NCI-H1092 treated with DMSO at 0.1 percent for 48 hours (cell line): Measurements from ENCODE around the gene SSH3.

Source experiments
- DNase-seq: peaks from one replicate; lab custom pipeline; 2025; lab: John Stamatoyannopoulos, UW

Gene SSH3

DNA sequence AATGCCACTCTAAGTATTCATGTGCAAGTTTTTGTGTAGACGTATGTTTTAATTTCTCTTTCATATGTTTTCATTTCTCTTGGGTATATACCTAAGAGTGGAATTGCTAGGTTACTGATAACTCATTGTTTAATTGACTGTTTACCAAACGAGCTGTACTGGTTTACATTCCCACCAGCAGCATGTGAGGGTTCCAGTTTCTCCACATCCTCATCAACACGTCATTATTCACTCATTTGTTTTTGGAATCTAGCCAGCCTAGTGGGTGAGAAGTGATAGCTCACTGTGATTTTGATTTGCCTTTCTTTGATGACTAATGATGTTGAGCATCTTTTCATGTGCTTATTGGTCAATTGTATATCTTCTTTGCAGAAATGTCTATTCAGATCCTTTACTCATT, 10.2 kb upstream of the SSH3 start:
- no peak for DNase-seq

DNA sequence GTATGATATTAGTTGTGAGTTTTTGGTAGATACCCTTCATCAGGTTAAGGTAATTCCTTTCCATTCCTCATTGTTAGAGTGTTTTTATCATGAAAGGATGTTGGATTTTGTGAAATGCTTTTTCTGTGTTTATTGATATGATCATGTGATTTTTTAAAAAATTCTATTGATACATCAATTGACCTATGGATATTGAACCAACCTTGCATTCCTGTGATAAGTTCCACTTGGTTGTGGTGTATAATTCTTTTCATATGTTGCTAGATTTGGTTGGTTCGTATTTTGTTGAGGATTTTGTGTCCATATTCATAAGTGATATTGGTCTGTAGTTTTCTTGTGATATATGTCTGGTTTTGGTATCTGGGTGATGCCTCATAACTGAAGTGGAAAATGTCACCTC, 7.5 kb upstream of the SSH3 start:
- no peak for DNase-seq

DNA sequence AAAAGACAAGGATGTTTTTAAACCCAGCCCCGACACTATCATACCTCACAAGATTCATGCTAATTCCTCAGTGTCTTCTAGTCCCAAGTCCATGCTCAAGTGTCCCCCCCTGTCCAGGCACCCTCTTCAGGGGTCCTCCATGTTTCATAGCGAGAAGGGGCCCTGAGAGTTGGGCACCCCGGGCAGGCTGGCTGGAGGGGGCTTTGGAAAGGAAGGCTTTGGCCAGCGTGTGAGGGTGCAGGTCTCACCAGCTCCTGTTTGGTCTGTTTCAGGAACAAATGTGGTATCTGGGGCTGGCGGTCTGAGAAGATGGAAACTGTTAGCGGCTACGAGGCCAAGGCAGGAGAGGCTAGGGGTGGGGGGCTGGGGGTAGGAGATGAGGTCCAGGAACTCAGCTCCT, 4.5 kb upstream of the SSH3 start:
- DNase-seq: no peak

DNA sequence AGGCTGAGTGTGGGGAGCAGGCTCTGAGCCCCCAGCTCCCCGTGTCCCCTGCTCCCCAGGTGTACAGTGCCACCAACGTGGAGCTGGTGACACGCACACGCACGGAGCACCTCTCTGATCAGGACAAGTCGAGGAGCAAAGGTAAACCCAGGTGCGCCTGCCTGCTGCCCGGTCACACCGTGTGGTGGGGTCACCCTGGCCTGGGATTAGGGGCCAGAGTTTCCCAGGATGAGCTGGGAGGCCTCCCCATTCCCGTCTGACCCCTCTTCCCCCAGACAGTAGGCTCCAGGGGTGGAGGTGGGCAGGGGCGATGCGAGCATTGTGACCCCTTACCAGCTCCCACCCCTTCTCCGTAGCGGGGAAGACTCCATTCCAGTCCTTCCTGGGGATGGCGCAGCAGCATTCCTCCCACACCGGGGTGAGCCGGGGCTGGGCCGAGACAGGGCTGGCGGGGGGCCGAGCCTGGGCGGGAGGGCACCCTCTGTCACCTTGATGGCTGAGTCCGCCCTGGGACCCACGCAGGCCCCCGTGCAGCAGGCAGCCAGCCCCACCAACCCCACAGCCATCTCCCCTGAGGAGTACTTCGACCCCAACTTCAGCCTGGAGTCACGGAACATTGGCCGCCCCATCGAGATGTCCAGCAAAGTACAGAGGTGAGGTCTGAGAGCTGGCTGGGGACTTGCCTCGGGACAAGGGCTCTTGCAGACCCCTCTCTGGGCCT, 3.7 kb upstream of the SSH3 start:
- no peak for DNase-seq

DNA sequence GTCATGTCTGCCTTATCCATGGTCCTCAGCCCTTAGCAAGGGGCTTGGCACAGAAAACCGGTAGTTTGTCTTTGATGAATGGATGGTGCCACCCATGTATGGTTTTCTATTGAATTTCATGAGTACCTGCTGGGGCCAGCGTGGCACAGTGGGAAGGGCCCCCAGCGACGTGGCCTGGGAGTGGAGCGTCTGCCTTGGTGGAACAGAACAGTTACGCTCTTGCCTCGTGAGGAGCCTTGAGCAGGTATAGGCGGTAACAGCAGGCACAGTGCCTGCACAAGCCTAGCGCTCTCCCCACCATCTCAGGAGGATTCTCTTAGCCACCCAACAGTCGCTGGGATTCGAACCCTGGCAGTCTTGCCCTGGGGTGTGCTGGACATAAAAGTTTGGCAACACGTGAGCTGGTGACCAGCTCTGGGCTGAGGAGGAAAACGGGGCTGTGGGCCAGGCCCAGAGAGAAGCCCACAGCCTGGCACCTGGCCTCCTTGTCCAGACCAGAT, 3.0 kb upstream of the SSH3 start:
- DNase-seq: no peak

DNA sequence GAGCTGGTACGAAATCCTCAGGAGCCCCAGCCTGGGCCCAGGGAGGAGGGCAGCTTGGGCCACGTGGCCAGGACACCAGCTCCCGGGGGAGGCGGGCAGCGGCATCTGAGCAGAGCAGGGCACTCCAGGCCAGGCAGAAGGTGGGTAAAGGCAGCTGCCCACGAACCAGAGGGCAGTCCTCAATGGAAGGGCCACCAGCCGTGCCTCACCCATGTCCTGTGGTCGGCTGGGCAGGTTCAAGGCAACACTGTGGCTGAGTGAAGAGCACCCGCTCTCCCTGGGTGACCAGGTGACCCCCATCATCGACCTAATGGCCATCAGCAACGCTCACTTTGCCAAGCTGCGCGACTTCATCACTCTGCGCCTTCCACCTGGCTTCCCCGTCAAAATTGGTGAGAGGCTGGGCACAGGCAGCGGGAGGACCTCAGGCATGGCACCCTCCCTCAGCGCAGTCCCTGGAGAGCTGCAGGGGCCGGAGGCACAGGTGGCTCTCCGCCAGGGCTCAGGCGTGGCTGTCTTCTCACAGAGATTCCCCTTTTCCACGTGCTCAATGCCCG, 2.5 kb upstream of the SSH3 start:
- no peak for DNase-seq

DNA sequence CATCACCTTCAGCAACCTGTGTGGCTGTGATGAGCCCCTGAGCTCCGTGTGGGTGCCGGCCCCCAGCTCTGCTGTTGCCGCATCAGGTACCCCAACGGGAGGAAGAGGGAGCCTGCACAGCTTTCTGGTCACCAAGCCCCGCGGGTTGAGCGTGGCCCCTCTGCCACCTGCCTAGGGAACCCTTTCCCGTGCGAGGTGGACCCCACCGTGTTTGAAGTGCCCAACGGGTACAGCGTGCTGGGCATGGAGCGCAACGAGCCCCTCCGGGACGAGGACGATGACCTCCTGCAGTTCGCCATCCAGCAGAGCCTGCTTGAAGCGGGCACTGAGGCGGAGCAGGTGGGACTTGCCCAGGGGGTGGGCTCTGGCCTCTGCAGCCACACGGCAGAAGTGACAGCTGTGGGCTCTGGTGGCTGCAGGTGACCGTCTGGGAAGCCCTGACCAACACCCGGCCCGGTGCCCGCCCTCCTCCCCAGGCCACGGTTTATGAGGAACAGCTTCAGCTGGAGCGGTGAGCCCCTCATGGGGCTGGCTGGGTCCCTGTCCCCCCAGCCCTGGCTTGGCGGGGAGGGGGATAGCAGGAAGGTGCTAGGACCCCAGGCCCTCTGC, 1.9 kb upstream of the SSH3 start:
- DNase-seq: no peak

DNA sequence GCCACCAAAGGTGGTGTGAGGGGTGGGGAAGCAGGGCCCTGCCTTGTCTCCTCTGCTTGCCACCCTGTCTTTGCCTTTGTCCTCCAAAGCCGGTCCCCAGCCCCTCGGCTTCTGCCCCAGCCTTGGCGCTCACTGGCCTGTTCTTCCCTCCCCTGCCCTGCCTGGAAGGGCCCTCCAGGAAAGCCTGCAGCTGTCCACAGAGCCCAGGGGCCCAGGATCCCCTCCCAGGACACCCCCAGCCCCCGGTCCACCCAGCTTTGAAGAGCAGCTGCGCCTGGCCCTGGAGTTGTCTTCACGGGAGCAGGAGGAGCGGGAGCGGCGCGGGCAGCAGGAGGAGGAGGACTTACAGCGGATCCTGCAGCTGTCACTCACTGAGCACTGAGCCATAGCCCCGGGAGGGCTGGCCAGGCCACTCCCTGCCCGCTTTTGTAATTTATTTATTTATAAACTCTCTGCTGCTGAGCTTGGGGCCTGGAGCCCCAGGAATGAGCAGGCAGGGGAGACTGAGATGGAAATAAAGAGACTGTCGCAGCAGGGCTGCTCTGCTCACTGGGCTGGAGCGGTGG, 1.3 kb upstream of the SSH3 start:
- DNase-seq: no peak

DNA sequence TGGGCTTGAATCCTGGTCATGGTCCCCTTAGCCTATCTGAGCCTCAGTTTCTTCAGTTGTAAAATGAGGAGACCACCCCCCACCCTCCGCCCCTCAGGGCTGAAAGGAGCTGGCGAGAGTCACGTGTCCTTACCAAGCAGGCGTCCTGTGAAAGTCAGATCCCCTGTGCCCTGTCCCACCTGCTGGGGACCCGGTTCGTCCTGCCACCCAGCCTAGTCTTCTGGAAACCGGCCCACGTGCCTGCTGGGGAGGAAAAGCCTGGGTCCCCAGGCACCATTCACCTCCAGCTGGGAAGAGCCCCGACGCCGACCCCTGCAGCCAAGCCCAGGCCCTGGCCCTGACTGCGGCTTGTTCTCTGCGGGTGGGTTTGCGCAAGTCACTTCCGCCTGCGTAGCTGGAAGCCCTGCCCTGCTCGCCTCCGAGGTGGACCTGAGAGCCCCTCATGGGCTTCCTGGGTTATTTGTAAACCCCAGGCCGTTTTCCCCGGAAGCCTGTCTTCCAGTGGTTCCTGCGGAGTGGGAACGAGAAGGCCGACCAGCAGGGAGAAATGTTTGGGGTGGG, 679 bp upstream of the SSH3 start:
- DNase-seq: no peak

DNA sequence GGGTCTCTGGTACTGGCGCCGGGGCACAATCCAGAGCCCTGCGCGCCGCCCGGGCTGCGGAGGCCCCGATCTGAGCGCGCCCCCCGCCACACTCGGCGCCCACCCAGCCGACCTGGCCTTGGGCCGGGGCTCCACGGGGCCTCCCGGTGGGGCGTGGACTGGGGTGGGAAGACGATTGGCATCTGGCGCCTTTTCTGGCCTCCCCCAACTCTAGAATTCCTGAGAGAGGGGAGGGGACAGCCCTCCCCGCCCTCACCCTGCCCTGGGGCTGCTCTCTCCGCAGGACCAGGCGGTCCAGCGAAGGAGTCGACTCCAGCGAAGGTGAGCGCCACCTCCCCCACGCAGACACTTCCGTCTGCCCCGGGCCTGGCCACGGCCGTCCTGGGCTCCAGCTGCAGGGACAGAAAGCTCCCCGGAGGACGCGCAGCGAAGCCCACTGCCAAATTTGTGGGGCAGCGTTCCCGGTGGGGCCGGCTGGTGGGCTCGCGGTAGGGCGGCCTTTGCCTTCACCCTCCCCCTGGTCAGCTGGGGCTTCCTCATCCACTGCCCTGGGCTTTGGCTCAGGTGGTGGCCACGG, 593 bp downstream of the SSH3 start:
- no peak for DNase-seq

DNA sequence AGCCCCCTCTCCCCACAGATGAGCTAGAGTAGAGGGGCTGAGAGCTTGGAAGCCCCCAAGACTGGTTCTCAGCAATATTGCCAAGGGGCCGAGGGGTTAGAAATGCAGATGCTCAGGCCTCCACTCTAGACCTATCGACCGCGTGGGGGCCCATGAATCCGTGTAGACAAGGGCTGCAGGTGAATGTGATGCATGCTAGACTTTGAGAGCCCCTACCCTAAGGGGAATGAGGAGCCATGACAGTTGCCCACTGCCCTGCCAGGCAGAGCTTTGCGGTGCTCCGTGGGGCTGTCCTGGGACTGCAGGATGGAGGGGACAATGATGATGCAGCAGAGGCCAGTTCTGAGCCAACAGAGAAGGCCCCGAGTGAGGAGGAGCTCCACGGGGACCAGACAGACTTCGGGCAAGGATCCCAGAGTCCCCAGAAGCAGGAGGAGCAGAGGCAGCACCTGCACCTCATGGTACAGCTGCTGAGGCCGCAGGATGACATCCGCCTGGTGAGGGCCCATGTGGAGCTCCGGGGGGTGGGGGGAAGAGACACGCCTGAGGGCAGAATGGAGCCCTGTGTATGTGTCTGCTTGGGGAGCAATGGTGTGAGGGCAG, 1.3 kb downstream of the SSH3 start:
- no peak for DNase-seq

DNA sequence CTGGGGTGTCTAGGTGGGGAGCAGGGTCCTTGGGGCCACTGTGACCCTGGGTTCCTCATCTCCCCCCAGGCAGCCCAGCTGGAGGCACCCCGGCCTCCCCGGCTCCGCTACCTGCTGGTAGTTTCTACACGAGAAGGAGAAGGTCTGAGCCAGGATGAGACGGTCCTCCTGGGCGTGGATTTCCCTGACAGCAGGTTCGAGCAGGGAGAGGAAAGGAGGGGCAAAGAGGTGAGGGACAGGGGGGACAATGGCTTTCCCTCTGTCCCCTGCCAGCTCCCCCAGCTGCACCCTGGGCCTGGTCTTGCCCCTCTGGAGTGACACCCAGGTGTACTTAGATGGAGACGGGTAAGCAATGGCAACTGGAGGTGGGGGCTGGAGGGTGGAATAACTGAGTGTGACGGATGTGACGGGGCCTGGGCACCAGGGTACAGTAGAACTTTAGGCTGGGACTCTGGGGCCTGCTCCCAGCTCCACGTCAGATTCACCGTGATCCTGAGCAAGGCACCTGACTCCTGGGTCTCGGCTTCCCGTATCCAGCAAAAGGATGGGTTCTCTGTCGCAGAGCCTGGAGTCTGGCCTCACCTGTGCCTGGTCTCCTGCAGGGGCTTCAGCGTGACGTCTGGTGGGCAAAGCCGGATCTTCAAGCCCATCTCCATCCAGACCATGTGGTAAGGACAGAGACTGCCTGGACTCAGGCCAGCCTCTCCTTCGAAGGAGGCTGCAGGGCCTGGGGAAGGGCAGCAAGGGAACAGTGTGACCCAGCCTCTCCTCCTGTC, 3.6 kb downstream of the SSH3 start:
- no peak for DNase-seq

DNA sequence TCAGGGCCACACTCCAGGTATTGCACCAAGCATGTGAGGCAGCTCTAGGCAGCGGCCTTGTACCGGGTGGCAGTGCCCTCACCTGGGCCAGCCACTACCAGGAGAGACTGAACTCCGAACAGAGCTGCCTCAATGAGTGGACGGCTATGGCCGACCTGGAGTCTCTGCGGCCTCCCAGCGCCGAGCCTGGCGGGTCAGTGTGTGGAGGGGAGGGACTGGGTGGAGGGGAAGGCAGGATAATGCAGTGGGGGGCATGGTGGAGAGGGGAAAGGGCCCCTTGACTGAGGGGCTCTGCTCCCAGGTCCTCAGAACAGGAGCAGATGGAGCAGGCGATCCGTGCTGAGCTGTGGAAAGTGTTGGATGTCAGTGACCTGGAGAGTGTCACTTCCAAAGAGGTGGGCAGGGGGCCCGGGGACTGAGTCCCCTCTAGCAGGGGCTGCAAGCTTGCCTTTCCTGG, 4.2 kb downstream of the SSH3 start:
- DNase-seq: no peak

DNA sequence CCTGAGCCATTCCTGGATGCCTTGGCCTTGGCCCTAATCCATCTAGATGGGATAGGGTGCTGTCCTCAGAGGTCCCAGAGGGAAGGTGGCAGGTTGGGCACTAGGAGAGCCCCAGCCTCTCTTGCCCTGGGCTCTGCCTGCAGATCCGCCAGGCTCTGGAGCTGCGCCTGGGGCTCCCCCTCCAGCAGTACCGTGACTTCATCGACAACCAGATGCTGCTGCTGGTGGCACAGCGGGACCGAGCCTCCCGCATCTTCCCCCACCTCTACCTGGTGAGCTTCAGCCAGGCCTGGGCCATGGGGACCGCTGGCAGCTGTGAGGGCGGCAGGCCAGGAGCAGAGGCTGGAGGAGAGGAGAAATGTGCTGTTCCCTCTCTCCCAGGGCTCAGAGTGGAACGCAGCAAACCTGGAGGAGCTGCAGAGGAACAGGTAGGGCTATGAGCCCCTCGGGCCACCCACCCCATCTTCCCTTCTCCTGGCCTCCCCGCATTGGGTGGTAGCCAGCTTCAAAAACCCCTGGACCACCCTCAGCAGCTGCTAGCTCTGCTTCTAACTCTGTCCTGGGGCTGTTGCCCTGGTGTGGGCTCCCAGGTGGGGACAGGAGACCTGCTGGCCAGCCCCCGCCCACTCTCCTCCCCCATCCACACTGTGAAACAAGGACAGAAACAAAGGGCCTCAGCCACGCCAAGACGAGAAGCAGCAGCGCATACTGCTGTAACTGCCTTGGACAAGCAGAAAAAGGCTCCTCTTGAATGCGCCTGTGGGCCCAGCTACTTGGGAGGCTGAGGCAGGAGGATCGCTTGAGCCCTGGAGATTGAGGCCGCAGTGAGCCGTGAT, 4.9 kb downstream of the SSH3 start:
- no peak for DNase-seq

DNA sequence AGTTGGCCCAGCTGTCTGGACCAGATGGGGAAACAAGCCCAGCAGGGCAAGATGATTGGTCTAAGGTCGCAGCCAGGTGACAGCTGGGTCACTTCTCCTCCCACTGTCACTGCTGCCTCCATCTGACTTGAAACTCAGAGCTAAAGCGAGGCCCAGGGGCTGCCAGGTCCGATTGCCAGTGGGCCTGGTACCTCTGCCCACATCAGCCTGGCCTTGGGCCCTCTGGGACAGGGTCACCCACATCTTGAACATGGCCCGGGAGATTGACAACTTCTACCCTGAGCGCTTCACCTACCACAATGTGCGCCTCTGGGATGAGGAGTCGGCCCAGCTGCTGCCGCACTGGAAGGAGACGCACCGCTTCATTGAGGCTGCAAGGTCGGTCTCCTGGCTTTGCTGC, 5.8 kb downstream of the SSH3 start:
- no peak for DNase-seq

DNA sequence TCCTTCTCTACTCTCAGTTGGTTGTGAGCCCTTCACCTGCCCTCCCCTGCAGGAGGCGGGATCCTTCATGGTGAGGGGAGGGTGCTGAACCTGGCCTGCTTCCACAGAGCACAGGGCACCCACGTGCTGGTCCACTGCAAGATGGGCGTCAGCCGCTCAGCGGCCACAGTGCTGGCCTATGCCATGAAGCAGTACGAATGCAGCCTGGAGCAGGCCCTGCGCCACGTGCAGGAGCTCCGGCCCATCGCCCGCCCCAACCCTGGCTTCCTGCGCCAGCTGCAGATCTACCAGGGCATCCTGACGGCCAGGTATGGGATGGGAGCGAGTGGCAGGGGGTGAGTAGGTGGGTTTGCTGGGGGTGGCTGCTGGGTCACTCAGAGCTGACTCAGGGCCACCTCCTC, 6.3 kb downstream of the SSH3 start:
- no peak for DNase-seq

DNA sequence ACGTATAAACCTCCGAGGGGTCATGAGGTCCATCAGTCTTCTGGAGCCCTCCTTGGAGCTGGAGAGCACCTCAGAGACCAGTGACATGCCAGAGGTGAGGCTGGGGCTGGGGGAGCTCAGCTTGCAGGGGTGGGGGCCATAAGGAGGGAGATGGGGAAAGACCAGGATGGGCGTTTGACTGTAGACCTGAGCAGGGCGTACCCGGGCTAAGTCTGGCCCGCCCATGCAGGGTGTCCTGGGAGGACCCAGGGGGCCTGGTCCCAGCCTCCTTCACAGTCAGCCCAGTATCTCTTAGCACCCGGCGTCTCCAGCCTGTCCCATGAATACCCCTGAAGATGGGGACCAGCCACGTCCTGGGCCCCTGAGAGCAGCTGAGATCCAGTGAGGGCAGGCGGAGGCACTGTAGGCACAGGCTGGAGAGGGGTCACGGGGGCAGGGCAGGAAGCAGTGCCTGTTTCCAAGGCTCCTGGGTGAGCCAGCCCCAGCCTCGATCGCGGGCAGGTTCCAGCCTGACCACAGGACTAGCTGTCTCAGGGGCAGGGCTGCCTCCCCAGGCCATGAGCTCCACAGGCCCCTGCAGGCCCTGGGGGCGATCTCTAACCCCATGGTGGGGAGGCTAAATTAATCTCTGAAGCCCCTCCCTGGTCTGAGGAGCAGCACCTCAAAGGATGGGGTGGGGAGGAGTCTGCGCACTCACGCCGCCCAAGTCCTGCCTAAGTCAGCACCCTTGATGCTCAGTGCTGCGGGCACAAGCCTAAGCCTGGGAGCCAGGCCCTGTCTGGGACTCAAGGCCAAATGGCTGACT, 7.1 kb downstream of the SSH3 start:
- DNase-seq: no peak

DNA sequence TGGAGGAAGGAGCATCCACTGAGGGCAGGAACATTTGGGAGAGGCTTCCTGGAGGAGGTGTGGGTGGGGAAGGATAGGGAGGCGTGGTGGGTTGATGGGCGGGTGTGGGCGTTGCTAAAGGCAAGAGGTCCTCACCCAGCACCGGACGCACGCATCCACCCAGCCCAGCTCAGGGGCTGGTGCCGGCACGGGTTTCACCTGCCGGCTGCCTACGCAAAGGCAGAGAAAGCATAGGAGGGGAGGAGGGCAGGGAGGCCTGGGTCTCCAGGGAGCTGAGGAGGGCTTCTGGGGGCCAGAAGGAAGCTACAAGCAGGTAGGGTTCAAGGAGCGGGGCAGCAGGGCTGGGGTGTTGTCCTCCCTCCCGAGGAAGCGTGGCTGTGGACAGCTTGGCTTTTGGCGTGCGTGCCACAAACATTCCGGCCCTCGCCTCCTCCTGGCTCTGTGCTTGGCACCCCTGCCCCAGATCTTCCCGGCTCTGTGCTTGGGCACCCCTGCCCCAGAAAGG, 7.8 kb downstream of the SSH3 start:
- DNase-seq: no peak

DNA sequence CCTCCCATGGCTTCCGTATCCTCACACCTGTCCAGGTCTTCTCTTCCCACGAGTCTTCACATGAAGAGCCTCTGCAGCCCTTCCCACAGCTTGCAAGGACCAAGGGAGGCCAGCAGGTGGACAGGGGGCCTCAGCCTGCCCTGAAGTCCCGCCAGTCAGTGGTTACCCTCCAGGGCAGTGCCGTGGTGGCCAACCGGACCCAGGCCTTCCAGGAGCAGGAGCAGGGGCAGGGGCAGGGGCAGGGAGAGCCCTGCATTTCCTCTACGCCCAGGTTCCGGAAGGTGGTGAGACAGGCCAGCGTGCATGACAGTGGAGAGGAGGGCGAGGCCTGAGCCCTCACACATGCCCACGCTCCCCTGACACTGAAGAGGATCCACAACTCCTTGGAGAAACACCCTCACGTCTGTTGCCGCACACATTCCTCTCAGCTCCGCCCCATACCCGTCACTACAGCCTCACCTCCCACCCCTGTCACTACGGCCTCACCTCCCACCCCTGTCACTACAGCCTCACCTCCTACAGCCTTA, 8.3 kb downstream of the SSH3 start:
- no peak for DNase-seq
